HEK293 (cell line): ENCODE results near the gene CSNK1G1.

ENCODE experiments used
- ATF2 ChIP-seq: fragments of 450-650 bp; formaldehyde crosslinking; IDR thresholded peaks from 2 replicates; pipeline ENCODE4 v1.5.1; 2016; ENCODE audit warnings: missing biosample characterization, missing genetic modification characterization, low read depth
- CTCF ChIP-seq: fragments of 450-650 bp; formaldehyde crosslinking; IDR thresholded peaks from 2 replicates; pipeline ENCODE4 v1.5.1; 2016; ENCODE audit warnings: missing biosample characterization, missing genetic modification characterization
- SCRT1 ChIP-seq: fragments of 450-650 bp; formaldehyde crosslinking; IDR thresholded peaks from 2 replicates; pipeline ENCODE4 v1.5.1; 2016; ENCODE audit warnings: missing biosample characterization, missing genetic modification characterization, borderline replicate concordance
- ZNF121 ChIP-seq: fragments of 450-650 bp; formaldehyde crosslinking; IDR thresholded peaks from 2 replicates; pipeline ENCODE4 v1.5.1; 2016; ENCODE audit warnings: missing biosample characterization, missing genetic modification characterization

GRCh38 chr15:64223882-64224281 is 132.1 kb downstream of the CSNK1G1 start:
- TF ChIP-seq CTCF (no peak), ZNF121 (tag by site-specific recombination) (no peak), SCRT1 (tag by site-specific recombination) (no peak), ATF2 (no peak)
